GM12875 (cell line): Measurements from ENCODE around the gene ZNF462.

Experiments
- H3K4me3 ChIP-seq: one replicate; pipeline ENCODE4 v1.5.1; 2011; ENCODE audit warnings: low read depth, low read length, control low read depth
- CTCF ChIP-seq: IDR thresholded peaks from 2 replicates; pipeline ENCODE4 v1.5.1; 2011; ENCODE audit warnings: low read depth, mild to moderate bottlenecking, control low read depth, inconsistent platforms, low read length, moderate library complexity, borderline replicate concordance; ENCODE audit not compliant: insufficient read depth

ZNF462 gene

GRCh38 chr9:106916466-106917235, 53.7 kb downstream of the ZNF462 start:
- no peak for TF ChIP-seq CTCF
- H3K4me3 ChIP-seq = no peak overlapping the region

DNA sequence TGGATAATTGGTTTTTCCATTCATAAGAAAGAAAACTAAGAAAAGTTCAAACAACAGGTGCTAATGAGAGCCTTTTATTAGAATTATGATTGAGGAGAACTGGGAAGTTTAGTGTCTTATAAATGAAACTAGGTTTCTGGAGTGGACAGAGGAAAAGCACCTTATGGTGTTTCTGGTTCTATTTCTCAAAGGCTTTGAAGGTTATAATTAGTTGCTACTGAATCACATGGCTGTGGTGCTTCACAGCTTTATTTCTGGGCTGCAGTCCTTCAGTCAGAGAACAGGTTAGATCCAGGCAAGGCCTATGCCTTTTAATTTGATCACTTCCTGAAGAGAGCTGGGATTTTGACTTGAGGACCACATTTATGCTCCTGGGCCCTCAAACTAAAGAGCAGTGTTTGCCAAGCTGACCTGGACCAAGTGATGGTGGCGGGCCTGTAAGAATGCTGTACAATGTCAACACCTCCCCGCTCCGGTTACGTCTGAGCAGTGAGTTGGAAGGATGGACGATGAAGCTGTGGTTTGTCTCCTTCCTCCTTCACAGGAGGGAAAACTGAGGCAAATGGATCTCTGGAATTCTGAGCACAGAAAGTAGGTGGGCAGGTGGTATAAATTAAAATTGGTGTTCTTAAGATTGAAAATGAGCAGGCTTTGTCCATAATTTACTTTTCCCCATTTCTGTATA, 56.0 kb downstream of the ZNF462 start:
- TF ChIP-seq CTCF = no peak
- H3K4me3 ChIP-seq = no peak overlapping the region

DNA sequence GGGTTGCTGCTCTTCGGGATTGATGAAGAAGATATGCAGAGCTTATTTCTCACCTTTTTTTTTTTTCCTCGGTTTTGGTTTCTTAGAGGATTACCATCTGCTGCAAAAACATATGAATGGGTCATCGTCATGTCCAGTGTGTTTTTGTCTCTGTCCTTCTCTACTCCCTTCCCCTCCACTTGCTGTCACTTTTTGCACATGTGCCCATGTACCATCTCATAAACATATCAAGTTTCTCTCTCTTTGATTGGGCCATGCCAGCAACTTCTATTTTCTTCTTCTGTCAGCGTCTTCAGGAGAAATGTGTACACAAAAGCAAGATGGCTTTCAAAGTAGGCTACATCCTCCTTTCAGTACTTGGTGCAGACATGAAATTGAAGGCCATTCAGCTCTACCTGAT, 57.1 kb downstream of the ZNF462 start:
- no peak overlapping the region for H3K4me3 ChIP-seq
- no peak for TF ChIP-seq CTCF

GRCh38 chr9:106920701-106921283, 57.8 kb downstream of the ZNF462 start:
- H3K4me3 ChIP-seq = no peak overlapping the region

DNA sequence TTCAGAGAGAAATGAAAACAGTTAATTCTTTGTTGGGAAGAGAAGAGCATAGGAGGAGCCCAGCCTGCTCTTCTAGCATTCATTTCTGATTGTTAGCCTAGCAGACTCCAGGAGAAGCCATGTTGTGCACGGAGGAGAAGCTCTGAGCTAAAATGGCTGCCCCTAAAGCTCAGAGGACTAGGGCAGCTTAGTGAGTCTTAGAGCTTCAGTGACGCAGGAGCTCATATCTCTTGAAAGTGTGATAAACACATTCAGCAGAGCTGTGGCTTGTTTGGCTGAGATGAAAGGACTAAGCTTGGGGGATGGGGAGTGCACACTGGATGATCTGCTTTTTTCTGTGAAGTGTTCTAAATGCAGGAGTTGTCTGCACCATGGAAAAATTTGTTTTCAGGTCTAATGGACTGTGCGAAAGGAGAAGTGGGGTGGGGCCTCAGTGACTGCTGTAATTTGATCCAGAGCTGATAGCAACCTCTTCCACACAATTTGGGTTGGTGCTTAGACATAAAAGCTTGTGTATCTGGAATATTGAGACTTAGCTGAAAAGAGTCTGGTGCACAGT, 58.5 kb downstream of the ZNF462 start:
- no peak overlapping the region for H3K4me3 ChIP-seq
- TF ChIP-seq CTCF = no peak

More at GRCh38 chr9:106920701-106921283, 57.8 kb downstream of the ZNF462 start:
- no peak for TF ChIP-seq CTCF

DNA sequence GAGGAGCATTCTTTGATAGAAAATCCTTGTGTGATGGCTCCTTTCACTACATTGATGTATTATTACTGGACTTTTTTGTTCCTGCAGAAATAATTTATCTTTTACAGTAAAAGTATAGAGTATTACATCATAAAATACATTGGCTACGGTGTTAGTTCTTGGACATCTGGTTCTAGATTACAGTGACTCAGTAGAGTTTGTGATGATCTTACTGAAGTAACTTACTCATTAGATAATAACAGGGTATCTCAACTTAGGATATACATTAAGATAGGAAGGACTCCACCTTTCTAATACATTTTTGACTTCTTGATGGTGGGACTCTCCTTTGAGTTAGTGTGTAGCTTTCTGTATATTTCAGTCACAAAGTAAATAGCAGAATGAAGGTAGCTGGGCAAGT, 59.1 kb downstream of the ZNF462 start:
- no peak overlapping the region for H3K4me3 ChIP-seq

More for the DNA sequence above, 59.1 kb downstream of the ZNF462 start:
- no peak for TF ChIP-seq CTCF
